Adrenal gland (tissue), 5 donors: ENCODE measurements around the gene ELAVL2.

Source experiments
- POLR2A ChIP-seq, 2 donors: fragments of 450-650 bp; IDR thresholded peaks; one replicate each; pipeline ENCODE4 v1.6.1; 2017; ENCODE audit warnings: antibody characterized with exemption in 2 of 2, mild to moderate bottlenecking in 2 of 2, moderate library complexity in 1 of 2
- TF ChIP-seq, protein P1 (sequence below), 6 experiments: fragments of 450-650 bp in 4 of 6; fragments of 200-600 bp in 2 of 6; sonication (generic) in 1 of 6; IDR thresholded peaks; 1 replicate in 5 of 6; 2 replicates in 1 of 6; pipeline versions ENCODE4 v1.5.1 to v1.8.0; 2016 to 2021; ENCODE audit warnings: antibody characterized with exemption in 6 of 6, mild to moderate bottlenecking in 2 of 6, moderate library complexity in 1 of 6
- donor health status: DM: no; HTN: no; CAD: no.

GRCh38 chr9:23659346-23660006 lies 166.6 kb downstream of the ELAVL2 start:
- TF ChIP-seq, protein P1, sequence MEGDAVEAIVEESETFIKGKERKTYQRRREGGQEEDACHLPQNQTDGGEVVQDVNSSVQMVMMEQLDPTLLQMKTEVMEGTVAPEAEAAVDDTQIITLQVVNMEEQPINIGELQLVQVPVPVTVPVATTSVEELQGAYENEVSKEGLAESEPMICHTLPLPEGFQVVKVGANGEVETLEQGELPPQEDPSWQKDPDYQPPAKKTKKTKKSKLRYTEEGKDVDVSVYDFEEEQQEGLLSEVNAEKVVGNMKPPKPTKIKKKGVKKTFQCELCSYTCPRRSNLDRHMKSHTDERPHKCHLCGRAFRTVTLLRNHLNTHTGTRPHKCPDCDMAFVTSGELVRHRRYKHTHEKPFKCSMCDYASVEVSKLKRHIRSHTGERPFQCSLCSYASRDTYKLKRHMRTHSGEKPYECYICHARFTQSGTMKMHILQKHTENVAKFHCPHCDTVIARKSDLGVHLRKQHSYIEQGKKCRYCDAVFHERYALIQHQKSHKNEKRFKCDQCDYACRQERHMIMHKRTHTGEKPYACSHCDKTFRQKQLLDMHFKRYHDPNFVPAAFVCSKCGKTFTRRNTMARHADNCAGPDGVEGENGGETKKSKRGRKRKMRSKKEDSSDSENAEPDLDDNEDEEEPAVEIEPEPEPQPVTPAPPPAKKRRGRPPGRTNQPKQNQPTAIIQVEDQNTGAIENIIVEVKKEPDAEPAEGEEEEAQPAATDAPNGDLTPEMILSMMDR (IDR thresholded peaks at IDR 0.05), result no peak
- TF ChIP-seq POLR2A (IDR thresholded peaks at IDR 0.05), result no peak
